DOHH2 (cell line): Measurements from ENCODE around the gene FIZ1.

Experiments used
- EZH2phosphoT487 ChIP-seq: fragments of 200-600 bp; sonication (generic); IDR thresholded peaks from 2 replicates; pipeline ENCODE4 v1.6.1; 2017; ENCODE audit warnings: borderline replicate concordance, mild to moderate bottlenecking, antibody characterized with exemption, low read length, moderate library complexity, mixed read lengths
- TF ChIP-seq, protein P1 (sequence below): fragments of 200-600 bp; sonication (generic); IDR thresholded peaks from one replicate; pipeline ENCODE4 v1.5.1; 2014; ENCODE audit warnings: antibody characterized with exemption, mild to moderate bottlenecking, low read depth, low read length; ENCODE audit not compliant: poor library complexity, severe bottlenecking

DNA sequence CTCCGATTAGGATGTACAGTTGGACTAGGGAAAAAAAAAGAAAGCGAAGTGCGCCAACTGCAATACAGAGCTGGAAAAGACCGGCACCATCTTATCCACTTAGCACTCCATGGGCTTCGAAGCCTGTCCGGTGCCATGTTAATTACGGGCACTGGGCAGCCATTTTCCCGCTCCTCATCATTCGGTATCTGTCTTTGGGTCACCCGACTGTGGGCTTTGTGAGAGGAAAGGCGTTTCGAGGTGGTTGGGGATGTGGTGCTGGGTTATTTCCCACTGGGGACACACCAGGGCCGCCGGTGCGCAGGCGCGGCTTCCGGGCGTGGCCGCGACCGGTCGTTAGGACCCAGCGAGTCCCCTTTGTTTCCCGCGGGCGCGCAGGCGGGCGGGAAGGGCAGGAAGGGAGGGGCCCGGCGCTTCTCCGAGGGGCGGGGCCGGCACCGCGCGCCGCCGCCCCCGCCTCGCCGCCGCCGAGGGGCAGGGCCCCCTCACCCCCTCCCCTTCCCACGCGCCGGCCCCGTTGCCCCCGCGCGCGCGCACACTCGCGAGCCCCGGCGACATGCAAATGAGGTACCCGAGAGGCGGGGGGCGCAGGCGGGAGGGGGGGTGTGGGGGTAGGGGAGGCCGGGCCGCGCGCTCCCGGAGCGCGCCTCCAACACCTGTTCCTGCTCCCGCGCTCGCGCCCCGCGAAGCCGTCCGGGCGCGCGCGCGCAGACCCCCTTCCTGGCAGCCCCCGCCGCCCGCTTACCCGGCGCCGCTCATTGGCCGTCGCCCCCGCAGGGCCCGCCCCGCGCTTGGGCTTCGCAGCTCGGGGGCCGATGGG lies 735 bp upstream of the FIZ1 start, which contains the start of gene ZNF524:
- TF ChIP-seq, protein P1, sequence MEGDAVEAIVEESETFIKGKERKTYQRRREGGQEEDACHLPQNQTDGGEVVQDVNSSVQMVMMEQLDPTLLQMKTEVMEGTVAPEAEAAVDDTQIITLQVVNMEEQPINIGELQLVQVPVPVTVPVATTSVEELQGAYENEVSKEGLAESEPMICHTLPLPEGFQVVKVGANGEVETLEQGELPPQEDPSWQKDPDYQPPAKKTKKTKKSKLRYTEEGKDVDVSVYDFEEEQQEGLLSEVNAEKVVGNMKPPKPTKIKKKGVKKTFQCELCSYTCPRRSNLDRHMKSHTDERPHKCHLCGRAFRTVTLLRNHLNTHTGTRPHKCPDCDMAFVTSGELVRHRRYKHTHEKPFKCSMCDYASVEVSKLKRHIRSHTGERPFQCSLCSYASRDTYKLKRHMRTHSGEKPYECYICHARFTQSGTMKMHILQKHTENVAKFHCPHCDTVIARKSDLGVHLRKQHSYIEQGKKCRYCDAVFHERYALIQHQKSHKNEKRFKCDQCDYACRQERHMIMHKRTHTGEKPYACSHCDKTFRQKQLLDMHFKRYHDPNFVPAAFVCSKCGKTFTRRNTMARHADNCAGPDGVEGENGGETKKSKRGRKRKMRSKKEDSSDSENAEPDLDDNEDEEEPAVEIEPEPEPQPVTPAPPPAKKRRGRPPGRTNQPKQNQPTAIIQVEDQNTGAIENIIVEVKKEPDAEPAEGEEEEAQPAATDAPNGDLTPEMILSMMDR = no peak
- TF ChIP-seq EZH2phosphoT487 = no peak
